ENCODE measurements around the gene ADK.

- TF ChIP-seq POLR2A (IDR thresholded peaks at IDR 0.05) (no peak), CTCF (IDR thresholded peaks at IDR 0.05) (no peak)
These were observed 604.3 kb downstream of the ADK start for GRCh38 chr10:74755273-74755672.

Measured in heart left ventricle (tissue), 13 donors.